Stimulated activated CD8-positive, alpha-beta memory T cell treated with anti-CD3 and anti-CD28 coated beads, Interleukin-7, amount 100 ng/mL, for 1 hour (primary cell): Measurements from ENCODE around the gene ASS1.
"Not testable (repeated sequence)": the region's sequence is repeated elsewhere in the genome, so short reads cannot be mapped to it uniquely, and the experiment has no call there.

Experiments used
- DNase-seq, 2 donors: peaks; one replicate each; pipeline ENCODE4 v3.0.0-alpha.2; 2020; ENCODE audit warnings: low read depth in 2 of 2

Gene ASS1

GRCh38 chr9:130433947-130434262, 10.9 kb upstream of the ASS1 start:
- DNase-seq = no peak

- DNase-seq = not testable (repeated sequence)
Measured at GRCh38 chr9:130434656-130435055, 10.1 kb upstream of the ASS1 start.

GRCh38 chr9:130437011-130437789, 7.6 kb upstream of the ASS1 start:
- DNase-seq = no peak

DNA sequence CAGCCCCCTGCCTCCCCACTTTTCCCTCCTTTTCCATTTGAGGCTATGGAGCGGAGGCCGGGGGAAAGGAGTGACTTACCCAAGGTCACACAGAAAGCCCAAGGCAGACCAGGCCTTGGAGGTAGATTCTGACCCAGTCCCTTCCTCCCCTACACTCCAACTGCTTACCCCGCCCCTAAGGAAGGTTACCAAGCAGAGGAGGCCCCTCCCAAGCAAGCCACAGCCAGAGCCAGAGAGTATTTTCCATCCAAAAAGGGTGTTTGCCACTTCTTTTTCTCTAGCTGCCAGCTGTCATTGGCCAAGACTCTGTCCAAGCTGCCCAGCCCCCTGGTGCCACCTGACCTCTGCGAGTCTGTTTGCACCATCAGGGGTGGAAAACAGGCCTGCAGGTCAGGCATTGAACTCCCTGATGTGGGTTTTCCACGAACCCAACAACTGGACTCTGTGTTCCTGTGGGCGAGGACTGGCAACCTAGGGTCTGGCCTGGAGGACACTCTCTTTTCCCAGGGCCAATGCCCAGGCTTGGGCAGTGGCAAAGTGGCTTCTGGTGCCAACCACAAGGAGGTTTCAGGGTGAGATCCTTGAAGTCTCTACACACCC, 6.3 kb upstream of the ASS1 start:
- no peak for DNase-seq

DNA sequence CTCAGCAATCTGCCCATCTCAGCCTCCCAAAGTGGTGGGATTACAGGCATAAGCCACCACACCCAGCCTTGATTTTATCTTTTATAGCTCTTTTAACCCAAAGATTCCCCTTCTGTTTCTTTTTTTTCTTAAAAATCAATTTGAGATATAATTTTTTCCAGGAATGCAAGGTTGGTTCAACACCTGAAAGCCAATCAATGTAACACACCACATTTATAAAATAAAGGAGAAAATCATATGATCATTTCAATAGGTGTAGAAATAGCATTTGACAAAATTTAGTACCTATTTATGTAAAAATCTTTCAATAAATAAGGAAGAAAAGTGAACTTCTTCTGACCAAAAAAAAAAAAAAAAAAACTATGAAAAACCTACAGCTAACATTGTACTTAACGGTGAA, 3.7 kb upstream of the ASS1 start:
- no peak for DNase-seq

GRCh38 chr9:130442746-130443455, 1.9 kb upstream of the ASS1 start:
- no peak for DNase-seq

DNA sequence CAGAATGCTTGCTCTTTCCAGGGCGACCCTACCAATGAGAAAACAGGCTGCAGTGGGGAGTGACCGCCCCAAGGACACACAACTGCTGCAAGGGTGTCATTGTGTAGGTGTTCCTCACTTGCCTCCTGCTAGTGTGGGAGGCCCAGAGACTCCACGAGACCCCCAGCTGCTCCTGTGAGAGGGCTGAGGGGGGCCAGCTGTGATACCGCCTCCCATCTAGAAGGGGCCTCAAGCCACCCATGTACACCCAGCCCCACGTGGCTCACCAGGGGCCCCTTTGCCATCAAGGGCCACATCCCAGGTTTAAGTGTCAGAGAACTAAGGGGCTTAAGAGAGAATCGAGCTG, 1.3 kb upstream of the ASS1 start:
- no peak for DNase-seq

DNA sequence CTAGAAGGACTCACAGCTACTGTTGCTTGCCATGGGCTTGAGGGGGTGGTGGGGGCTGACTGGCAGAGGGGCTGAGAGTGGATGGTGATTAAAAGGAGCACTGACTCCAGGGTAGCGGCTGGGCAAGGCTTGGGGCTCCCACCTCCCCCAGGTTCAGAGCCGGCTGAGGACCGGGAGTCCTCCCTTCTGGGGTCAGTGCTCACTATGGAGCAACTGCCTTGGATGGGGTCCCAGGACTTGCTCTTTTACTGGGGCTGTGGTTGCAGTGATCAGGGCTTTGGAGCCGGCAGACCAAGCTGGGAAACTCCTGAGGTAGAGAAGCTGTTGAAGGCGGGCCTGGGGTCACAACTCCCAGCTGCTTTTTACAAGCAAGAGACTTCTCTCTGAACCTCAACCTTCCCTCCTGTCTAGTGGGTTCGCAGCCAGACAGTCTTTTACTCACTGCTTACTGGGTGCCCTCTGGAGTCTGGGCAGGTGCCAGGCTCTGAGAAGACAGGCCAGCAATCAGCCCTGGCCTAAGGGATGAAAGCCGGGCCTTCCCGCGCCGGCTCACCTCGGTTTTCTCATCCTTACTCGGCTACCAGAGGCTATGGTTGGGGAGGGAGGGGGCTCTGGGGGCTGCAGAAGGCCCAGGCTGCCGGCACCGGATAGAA, 795 bp upstream of the ASS1 start:
- DNase-seq = no peak

DNA sequence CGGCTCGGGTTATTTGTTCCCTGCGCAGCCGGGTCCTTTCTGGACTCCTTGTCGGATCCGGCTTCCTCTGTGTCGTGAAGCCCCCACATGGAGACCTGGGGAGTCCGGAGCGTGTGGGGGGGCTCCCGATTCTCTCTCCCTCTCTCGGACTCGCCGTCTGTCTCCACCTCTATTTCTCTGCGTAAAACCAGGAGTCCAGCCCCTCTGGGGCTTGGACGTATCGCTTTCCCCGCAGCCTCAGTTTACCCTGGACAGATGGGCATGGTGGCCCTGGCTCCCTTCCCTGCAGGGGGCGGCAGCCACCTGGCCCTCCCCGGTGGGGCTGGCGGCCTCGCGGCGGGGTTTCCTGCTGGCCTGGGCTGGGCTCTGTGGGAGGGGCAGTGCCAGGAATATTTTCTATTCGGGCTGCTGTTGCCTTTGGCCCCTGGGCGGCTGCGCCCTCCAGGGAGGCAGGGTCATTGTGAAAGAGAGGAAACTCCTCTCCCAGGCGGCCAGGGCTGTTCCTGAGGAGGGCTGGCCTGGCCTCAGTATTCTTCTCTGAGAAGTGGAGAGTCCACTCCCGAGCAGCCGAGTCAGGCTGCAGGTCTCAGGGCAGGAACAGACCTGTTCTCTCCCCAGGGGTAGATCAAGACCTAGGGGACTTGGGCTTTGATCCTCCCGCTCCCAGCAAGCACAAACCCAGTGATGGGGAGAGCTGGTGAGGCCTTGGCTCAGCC, 665 bp downstream of the ASS1 start:
- no peak for DNase-seq

- no peak for DNase-seq
Measured at GRCh38 chr9:130446101-130446861, 1.5 kb downstream of the ASS1 start.

GRCh38 chr9:130447193-130447816, 2.5 kb downstream of the ASS1 start:
- no peak for DNase-seq

DNA sequence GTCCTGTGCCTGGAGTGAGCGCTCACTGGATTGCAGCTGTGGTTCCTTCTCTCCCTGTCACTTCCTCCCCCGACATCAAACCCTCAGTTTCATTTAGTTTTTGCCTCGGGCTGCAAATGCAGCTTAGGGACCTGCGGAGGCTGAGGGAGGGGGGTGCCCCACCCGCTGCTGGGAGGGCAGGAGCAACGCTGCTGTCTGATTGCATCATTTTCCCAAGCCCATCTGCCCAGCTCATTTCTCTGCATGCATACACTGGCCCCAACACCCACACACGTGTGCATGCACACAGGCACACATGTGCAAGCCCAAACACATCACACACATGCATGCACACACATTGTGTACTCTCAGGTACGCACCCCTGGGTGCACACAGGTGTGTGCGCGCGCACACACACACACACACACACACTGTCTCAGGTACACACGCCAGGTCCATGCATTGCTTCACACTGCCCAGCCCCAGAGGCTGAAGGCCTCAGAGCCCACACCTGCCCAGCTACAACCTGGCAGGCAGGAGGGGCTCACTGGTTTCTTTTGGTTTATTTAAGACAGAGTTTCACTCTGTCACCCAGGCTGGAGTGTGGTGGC, 3.4 kb downstream of the ASS1 start:
- DNase-seq = no peak

DNA sequence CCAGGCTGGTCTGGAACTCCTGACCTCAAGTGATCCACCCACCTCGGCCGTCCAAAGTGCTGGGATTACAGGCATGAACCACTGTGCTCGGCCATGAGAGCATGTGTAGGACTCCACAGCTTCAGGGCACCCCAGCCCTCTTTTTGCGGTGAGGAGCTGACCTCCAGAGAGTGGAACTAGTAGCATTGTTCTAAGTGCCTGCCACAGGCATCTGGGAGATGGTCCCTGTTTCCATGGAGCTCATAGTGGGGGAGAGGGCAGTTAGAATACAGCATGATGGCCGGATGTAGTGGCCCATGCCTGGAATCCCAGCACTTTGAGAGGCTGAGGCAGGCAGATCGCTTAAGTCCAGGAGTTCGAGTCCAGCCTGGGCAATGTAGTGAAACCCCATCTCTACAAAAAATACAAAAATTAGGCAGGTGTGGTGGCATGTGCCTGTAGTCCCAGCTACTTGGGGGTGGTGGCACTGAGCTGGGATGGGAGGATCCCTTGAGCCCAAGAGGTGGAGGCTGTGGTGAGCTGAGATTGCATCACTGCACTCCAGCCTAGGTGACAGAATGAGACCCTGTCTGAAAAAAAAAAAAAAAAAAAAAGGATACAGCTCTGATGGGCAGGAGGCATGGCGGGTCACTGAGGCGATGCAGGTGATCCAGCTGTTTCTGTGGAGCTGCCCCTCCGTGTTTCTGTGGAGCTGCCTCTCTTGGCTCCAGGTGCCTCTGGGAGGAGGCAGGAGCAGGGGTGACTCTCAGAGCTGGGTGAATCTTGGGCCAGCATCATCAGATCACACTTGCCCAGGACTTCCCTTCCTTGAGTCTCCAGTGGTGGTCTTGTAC, 4.2 kb downstream of the ASS1 start:
- DNase-seq = no peak

GRCh38 chr9:130450344-130451003, 5.7 kb downstream of the ASS1 start:
- DNase-seq = no peak

DNA sequence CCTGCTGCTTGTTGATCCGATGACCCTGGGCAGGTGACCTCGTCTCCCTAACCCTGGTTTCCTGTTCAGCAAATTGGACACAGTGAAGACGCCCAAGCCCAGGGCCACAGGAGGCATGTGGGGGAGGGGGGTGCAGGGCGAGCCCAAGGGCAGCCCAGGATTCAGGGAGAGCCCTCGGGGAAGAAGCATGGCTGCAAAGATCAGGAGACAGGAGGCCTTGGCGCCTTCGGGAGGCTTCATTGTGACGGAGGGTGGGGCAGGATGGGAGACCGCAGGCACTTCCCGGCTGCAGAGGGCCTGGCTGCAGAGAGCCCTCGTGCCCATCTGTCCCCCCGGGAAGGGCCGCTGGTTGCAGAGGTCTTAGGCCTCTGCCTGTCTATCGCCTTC, 6.2 kb downstream of the ASS1 start:
- no peak for DNase-seq

DNA sequence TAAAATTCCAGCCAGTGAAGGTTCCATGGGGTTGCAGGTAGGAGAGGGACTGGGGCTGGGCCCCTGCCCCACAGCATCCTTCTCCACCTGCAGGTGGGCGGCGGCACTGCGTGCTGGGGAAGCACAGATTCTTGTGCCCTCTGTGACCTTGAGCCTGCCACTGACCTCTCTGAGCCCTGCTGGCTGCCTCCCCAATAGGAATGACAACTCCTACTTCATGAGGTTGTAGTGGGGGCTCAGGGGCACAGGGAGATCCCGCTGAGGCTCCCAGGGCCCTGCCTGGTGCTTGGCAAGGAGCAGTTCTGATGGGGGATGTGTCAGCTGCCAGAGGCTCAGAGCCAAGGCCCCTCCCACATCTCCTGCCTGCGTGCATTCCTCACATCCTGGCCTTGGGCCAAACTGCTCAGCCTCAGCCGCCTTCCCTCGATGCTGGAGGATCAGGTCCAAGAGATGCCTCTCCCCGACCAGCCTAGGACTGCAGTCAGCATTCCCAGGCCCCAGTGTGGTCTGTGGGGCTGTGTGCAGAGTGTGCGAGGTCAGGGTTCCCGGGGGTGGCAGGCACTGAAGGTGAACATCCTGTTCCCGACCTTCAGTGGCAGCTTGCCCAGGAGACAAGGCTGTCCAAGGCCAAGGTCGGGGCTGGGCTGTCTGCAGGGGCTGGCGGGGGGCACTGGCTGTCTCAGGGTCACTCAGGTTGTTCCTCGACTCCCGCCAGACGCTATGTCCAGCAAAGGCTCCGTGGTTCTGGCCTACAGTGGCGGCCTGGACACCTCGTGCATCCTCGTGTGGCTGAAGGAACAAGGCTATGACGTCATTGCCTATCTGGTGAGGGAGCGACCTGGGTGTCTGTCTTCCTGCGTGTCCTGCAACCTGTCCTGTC, 7.0 kb downstream of the ASS1 start:
- DNase-seq = no peak

DNA sequence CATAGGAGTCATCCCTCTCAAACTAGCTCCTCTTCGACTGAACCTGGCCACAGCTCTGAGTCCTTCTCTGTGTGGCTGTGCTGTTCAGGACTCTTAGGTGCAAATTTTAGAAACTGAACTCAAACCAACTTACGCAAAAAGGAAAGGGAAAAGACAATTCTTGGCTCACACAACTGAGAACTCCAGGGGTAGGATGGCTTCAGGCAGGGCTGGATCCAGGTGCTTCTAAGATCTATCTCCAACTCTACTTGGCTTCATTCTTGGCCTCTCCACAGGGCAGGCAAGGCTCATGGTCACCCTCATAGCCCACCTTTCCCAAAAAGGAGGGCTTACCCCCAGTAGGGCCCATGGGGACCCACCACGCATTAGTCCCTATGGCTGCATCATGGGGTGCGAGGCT, 8.1 kb downstream of the ASS1 start:
- no peak for DNase-seq

- DNase-seq = no peak
Measured at GRCh38 chr9:130453487-130453886, 8.7 kb downstream of the ASS1 start.
